Psoas muscle (tissue), 8 donors: Measurements from ENCODE around the gene SLC49A4. TPM values are rescaled to one million over a fixed set of nuclear protein-coding genes. Genes with fewer than 3 reads are reported as not detected.

Source experiments
- ATAC-seq, 4 donors: fragments of 200-7000 bp; cut with Tn5 transposase; one replicate each; pipeline ENCODE4 v1.9.1; 2020; ENCODE audit warnings: moderate library complexity in 3 of 4, mild to moderate bottlenecking in 2 of 4
- DNase-seq, 2 donors: peaks; one replicate each; pipeline ENCODE4 v3.0.0-alpha.2; 2020
- H3K27ac ChIP-seq: fragments of 200-600 bp; one replicate; pipeline ENCODE4 v1.8.0; 2022
- H3K27me3 ChIP-seq, 3 donors: fragments of 200-600 bp in 1 of 3; one replicate each; pipeline versions ENCODE4 v1.6.1 to v1.8.0; 2013 to 2022; ENCODE audit warnings: low read length in 2 of 3, mild to moderate bottlenecking in 2 of 3, moderate library complexity in 1 of 3; ENCODE audit not compliant: insufficient read depth in 3 of 3
- H3K36me3 ChIP-seq, 2 donors: fragments of 200-600 bp in 1 of 2; one replicate each; pipeline versions ENCODE4 v1.6.1 to v1.8.0; 2013 to 2022; ENCODE audit warnings: low read depth in 1 of 2, mild to moderate bottlenecking in 1 of 2, moderate library complexity in 1 of 2; ENCODE audit not compliant: insufficient read depth in 1 of 2
- H3K4me1 ChIP-seq: fragments of 200-600 bp; one replicate; pipeline ENCODE4 v1.8.0; 2022
- H3K4me3 ChIP-seq: fragments of 200-600 bp; one replicate; pipeline ENCODE4 v1.8.0; 2022; ENCODE audit warnings: mild to moderate bottlenecking
- H3K9me3 ChIP-seq: fragments of 200-600 bp; one replicate; pipeline ENCODE4 v1.8.0; 2022
- CTCF ChIP-seq: fragments of 200-600 bp; IDR thresholded peaks from one replicate; pipeline ENCODE4 v1.8.0; 2022; ENCODE audit warnings: antibody characterized with exemption
- WGBS, 3 donors: extraction: QIAGEN DNeasy Blood & Tissue Kit; methylation state at CpG; one replicate each; pipeline versions ENCODE4 v1.1.6 to v1.1.7; 2013; 5-methylcytosine and 5-hydroxymethylcytosine counted together
- intact Hi-C, 2 donors: fragments of 100-400 bp; cut with DNase I; formaldehyde crosslinking; loops; one replicate each; pipeline versions ENCODE4 v1.11.0 to v1.14.2; 2022
- polyA plus RNA-seq, 3 donors: library from polyadenylated mRNA; stranded (reverse); fragments of 200-250 nt; gene quantifications; one replicate each; pipeline ENCODE4 v1.2.3, GENCODE V29; 2013
- total RNA-seq, 4 donors: library from RNA; stranded (reverse); fragmentation: NEBNext Ultra II Directional in 2 of 4; extraction: Animal tissue kit (Norgen Biotek cat#: 25700) in 2 of 4; gene quantifications; one replicate each; pipeline versions ENCODE4 v1.2.1 to v1.2.4, GENCODE V29; 2021 to 2023
- donor health status: healthy with polysubstance abuse.
- donor health status: DM: no; HTN: no; CAD: no; lungs with moderate emphysema.
- donor health status: Bipolar disorder and iron deficiency.
- donor health status: healthy.
- donor health status: DM: yes; HTN: yes; CAD: no.
- donor health status: DM: no; HTN: no; CAD: no.
- donor health status: DM: no; HTN: no; CAD: no.
- donor health status: DM: yes; HTN: yes; CAD: no.

Gene SLC49A4
- total and polyA plus RNA-seq, 7 donors, result 12.5 to 44.2 (median 21.8) TPM

- WGBS, 3 donors, result 56 to 80% (median 57%) methylated on average over 4 of the region's 4 CpGs
- Histone ChIP-seq H3K9me3 (no peaks in the 10 kb centered on the region), H3K4me1 (peaks cover 8% of the 10 kb centered on the region), H3K27ac (peak overlapping the region; percentile 79), H3K36me3 (peaks cover 2 to 47% of the 10 kb centered on the region in 2 donors), H3K27me3 (no peaks in the 10 kb centered on the region), H3K4me3 (no peak overlapping the region)
- ATAC-seq (peak; percentile 21 to 65 (median 36)), DNase-seq (no peak)
- no peak for TF ChIP-seq CTCF
- intact Hi-C loops, result no loop called here
Observed at GRCh38 chr3:122825460-122825859, 30.6 kb downstream of the SLC49A4 start.

GRCh38 chr3:122826278-122826677 is 31.4 kb downstream of the SLC49A4 start:
- peaks cover 8% of the 10 kb centered on the region for H3K4me1 ChIP-seq
- DNase-seq (no peak), ATAC-seq (no peak)
- WGBS, 3 donors, result 91 to 98% (median 91%) methylated on average over 1 of the region's 1 CpG
- H3K27ac ChIP-seq, result peak overlapping the region; percentile 79
- no peaks in the 10 kb centered on the region for H3K27me3 ChIP-seq
- no peaks in the 10 kb centered on the region for H3K9me3 ChIP-seq
- intact Hi-C loops, result no loop called here
- H3K4me3 ChIP-seq, result no peak overlapping the region
- H3K36me3 ChIP-seq, result peaks cover under 1 to 46% of the 10 kb centered on the region in 2 donors
- TF ChIP-seq CTCF, result no peak

- WGBS, 3 donors, result 95 to 99% (median 96%) methylated on average over 4 of the region's 4 CpGs
- ATAC-seq, result no peak
- Histone ChIP-seq H3K4me3 (no peak overlapping the region), H3K36me3 (peaks cover 0 to 52% of the 10 kb centered on the region in 2 donors), H3K4me1 (peaks cover 8% of the 10 kb centered on the region), H3K9me3 (no peaks in the 10 kb centered on the region), H3K27ac (no peak overlapping the region), H3K27me3 (no peaks in the 10 kb centered on the region)
- intact Hi-C loops, result no loop called here
- DNase-seq, result no peak
- no peak for TF ChIP-seq CTCF
Observed at GRCh38 chr3:122828281-122828680, 33.4 kb downstream of the SLC49A4 start.

- Histone ChIP-seq H3K27me3 (no peaks in the 10 kb centered on the region), H3K27ac (no peak overlapping the region), H3K4me3 (no peak overlapping the region), H3K4me1 (no peaks in the 10 kb centered on the region), H3K9me3 (no peaks in the 10 kb centered on the region), H3K36me3 (peaks cover 0 to 42% of the 10 kb centered on the region in 2 donors)
- intact Hi-C loops, result no loop called here
- no peak for TF ChIP-seq CTCF
- ATAC-seq (no peak), DNase-seq (no peak)
- WGBS, 3 donors, result 90 to 92% (median 91%) methylated on average over 2 of the region's 2 CpGs
Observed at GRCh38 chr3:122835590-122835989, 40.7 kb downstream of the SLC49A4 start.

GRCh38 chr3:122843604-122844003 is 48.7 kb downstream of the SLC49A4 start:
- ATAC-seq (no peak), DNase-seq (no peak)
- H3K9me3 ChIP-seq, result no peaks in the 10 kb centered on the region
- H3K27ac ChIP-seq, result no peak overlapping the region
- H3K27me3 ChIP-seq, result no peaks in the 10 kb centered on the region
- WGBS, 3 donors, result 56 to 62% (median 59%) methylated on average over 3 of the region's 3 CpGs
- H3K4me1 ChIP-seq, result no peaks in the 10 kb centered on the region
- no peak overlapping the region for H3K4me3 ChIP-seq
- peaks cover 0 to 33% of the 10 kb centered on the region in 2 donors for H3K36me3 ChIP-seq
- intact Hi-C loops, result no loop called here
- TF ChIP-seq CTCF, result no peak
